ENCODE measurements around the gene RPRD1A. TPM values are rescaled to one million over a fixed set of nuclear protein-coding genes. Genes with fewer than 3 reads are reported as not detected.

RPRD1A gene
- total RNA-seq, 1 experiment from 2014 or later, result 25.1 TPM

GRCh38 chr18:35949090-35949489, 118.3 kb downstream of the RPRD1A start:
- DNase-seq (ENCODE audit: low read depth), result no peak
- in situ Hi-C loops (cut with HindIII; ENCODE audit: low pct_unique_long_range_greater_than_20kb, low sequenced_read_pairs), result no loop called here

- in situ Hi-C loops (cut with HindIII; ENCODE audit: low pct_unique_long_range_greater_than_20kb, low sequenced_read_pairs), result no loop called here
Observed at GRCh38 chr18:35948080-35948479, 119.3 kb downstream of the RPRD1A start.

GRCh38 chr18:35942661-35943060, 124.7 kb downstream of the RPRD1A start:
- DNase-seq (ENCODE audit: low read depth), result no peak
- in situ Hi-C loops (cut with HindIII; ENCODE audit: low pct_unique_long_range_greater_than_20kb, low sequenced_read_pairs), result no loop called here

More at GRCh38 chr18:35948080-35948479, 119.3 kb downstream of the RPRD1A start:
- DNase-seq (ENCODE audit: low read depth), result no peak

- in situ Hi-C loops (cut with HindIII; ENCODE audit: low pct_unique_long_range_greater_than_20kb, low sequenced_read_pairs), result no loop called here
- no peak for DNase-seq (ENCODE audit: low read depth)
Observed at GRCh38 chr18:35942133-35942532, 125.2 kb downstream of the RPRD1A start.

- in situ Hi-C loops (cut with HindIII; ENCODE audit: low pct_unique_long_range_greater_than_20kb, low sequenced_read_pairs), result no loop called here
- no peak for DNase-seq (ENCODE audit: low read depth)
Observed at GRCh38 chr18:35941299-35941698, 126.1 kb downstream of the RPRD1A start.

Other genes starting within 250 kb of the RPRD1A start
- 36.7 and 37.0 TPM in 2 replicates for gene SLC39A6, start 61.8 kb upstream of the RPRD1A start, total RNA-seq (2014; rRNA removed; shearing (Covaris generic); ENCODE audit: low replicate concordance)
- gene ELP2, start 62.3 kb upstream of the RPRD1A start, total RNA-seq (2014; rRNA removed; shearing (Covaris generic); ENCODE audit: low replicate concordance), result 64.6 and 91.0 TPM in 2 replicates
- gene MOCOS, start 119.9 kb upstream of the RPRD1A start, total RNA-seq (2014; rRNA removed; shearing (Covaris generic); ENCODE audit: low replicate concordance), result 3.7 and 10.2 TPM in 2 replicates
- 7.8 and 15.0 TPM in 2 replicates for gene FHOD3, start 230.2 kb upstream of the RPRD1A start, total RNA-seq (2014; rRNA removed; shearing (Covaris generic); ENCODE audit: low replicate concordance)

Data from Caki2 (cell line).